T-helper 17 cell (primary cell): ENCODE results near the gene KRT9. TPM values are rescaled to one million over a fixed set of nuclear protein-coding genes. Genes with fewer than 3 reads are reported as not detected.
A peak's percentile ranks its signal among the peaks of the same experiment; 100 is the strongest.
"Not testable (repeated sequence)": the region's sequence is repeated elsewhere in the genome, so short reads cannot be mapped to it uniquely, and the experiment has no call there.

Experiments
- ATAC-seq: fragments of 150-1000 bp; cut with Tn5 transposase; 2 replicates; pipeline ENCODE4 v1.10.0; 2021; ENCODE audit warnings: mild to moderate bottlenecking, moderate library complexity
- DNase-seq, 3 donors: peaks; one replicate each; pipeline versions ENCODE4 v3.0.0 to v3.0.0-alpha.2; 2020 to 2021
- H3K9me3 ChIP-seq: one replicate; pipeline ENCODE4 v1.7.0; 2013; ENCODE audit warnings: low read length, mild to moderate bottlenecking; ENCODE audit not compliant: control insufficient read depth, poor library complexity, severe bottlenecking
- H3K27ac Mint-ChIP-seq: one replicate; pipeline ENCODE4 v1.8.0; 2022; ENCODE audit warnings: mild to moderate bottlenecking, moderate library complexity, mixed read lengths
- H3K27me3 Mint-ChIP-seq: one replicate; pipeline ENCODE4 v1.8.0; 2022; ENCODE audit warnings: mixed read lengths
- H3K36me3 Mint-ChIP-seq: one replicate; pipeline ENCODE4 v1.8.0; 2022; ENCODE audit warnings: low read depth, mixed read lengths
- H3K4me1 Mint-ChIP-seq: one replicate; pipeline ENCODE4 v1.8.0; 2022; ENCODE audit warnings: mild to moderate bottlenecking, mixed read lengths
- H3K4me3 Mint-ChIP-seq: one replicate; pipeline ENCODE4 v1.8.0; 2022; ENCODE audit warnings: mild to moderate bottlenecking, moderate library complexity, mixed read lengths
- total RNA-seq, 4 donors: library from RNA in 2 of 4; stranded (reverse) in 2 of 4; gene quantifications; one replicate each; pipeline ENCODE4 v1.2.3 and lab custom pipeline; 2022 to 2026

KRT9 gene, protein sequence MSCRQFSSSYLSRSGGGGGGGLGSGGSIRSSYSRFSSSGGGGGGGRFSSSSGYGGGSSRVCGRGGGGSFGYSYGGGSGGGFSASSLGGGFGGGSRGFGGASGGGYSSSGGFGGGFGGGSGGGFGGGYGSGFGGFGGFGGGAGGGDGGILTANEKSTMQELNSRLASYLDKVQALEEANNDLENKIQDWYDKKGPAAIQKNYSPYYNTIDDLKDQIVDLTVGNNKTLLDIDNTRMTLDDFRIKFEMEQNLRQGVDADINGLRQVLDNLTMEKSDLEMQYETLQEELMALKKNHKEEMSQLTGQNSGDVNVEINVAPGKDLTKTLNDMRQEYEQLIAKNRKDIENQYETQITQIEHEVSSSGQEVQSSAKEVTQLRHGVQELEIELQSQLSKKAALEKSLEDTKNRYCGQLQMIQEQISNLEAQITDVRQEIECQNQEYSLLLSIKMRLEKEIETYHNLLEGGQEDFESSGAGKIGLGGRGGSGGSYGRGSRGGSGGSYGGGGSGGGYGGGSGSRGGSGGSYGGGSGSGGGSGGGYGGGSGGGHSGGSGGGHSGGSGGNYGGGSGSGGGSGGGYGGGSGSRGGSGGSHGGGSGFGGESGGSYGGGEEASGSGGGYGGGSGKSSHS
- total RNA-seq (not detected), total RNA-seq (lab: John Stamatoyannopoulos, UW) (0 reads per million in 2 donors)

DNA sequence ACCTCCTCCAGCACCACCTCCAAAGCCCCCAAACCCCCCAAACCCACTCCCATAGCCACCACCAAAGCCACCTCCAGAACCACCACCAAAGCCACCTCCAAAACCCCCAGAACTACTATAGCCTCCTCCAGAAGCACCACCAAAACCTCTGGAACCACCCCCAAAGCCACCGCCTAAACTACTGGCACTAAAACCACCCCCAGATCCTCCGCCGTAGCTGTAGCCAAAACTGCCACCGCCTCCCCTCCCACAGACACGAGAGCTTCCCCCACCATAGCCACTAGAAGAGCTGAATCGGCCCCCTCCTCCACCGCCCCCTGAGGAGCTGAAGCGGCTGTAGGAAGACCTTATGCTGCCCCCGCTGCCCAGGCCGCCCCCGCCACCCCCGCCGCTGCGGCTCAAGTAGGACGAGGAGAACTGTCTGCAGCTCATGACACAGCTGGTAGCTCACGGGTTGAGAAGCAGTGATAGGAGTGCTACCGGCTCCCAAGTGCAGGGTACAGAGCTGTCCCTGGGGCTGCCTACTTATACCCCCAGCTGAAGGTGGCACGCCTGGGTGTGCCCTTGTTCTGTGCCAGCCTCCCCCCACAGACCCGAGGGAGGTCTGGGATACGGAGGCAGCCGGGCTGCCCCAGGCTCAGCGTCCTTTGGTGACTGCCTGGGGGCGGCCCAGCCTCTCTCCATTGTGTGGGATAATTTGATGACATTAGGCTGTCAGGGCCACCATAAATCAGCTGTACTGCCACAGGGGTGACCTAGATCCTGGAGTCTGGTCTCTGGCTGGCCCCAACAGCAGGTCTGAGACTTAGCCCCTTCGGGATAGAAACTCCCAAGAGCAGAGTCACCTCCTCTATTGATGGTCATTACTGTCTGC lies at the start of gene KRT9:
Gene KRT9 (minus strand): TSS at position 499 of the 874 bp plus-strand sequence. CDS start 67 bp downstream, at position 432.
- no peak for DNase-seq
- H3K27ac Mint-ChIP-seq, result no peak within 1 kb of the TSS
- no peak for ATAC-seq
- H3K4me1 Mint-ChIP-seq, result peaks cover 3% of the 10 kb centered on the region
- H3K36me3 Mint-ChIP-seq, result no peaks in the 10 kb centered on the region
- H3K9me3 ChIP-seq, result no peaks in the 10 kb centered on the region
- H3K4me3 Mint-ChIP-seq, result no peak within 1 kb of the TSS
- H3K27me3 Mint-ChIP-seq, result peaks cover 39% of the 10 kb centered on the region

DNA sequence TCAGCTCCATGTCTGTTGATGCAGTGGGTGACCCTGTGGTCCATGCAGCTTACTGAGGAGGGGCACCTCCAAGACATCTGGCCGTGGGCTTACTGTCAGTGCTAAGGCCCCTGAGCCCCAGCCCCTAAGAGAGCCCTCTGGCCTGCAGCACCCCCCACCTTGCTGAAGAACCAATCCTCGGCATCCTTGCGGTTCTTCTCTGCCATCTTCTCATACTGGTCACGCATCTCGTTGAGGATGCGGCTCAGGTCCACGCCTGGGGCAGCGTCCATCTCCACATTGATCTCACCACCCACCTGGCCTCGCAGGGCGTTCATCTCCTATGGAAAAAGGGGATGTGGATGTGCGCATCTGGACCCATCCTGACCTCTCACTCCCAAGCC lies 49.6 kb upstream of the KRT9 start:
- ATAC-seq, H3K27ac Mint-ChIP-seq, DNase-seq, H3K4me3 Mint-ChIP-seq, H3K9me3 ChIP-seq, H3K4me1 Mint-ChIP-seq, H3K36me3 Mint-ChIP-seq: not testable (repeated sequence)
- peaks cover 58% of the 10 kb centered on the region for H3K27me3 Mint-ChIP-seq

DNA sequence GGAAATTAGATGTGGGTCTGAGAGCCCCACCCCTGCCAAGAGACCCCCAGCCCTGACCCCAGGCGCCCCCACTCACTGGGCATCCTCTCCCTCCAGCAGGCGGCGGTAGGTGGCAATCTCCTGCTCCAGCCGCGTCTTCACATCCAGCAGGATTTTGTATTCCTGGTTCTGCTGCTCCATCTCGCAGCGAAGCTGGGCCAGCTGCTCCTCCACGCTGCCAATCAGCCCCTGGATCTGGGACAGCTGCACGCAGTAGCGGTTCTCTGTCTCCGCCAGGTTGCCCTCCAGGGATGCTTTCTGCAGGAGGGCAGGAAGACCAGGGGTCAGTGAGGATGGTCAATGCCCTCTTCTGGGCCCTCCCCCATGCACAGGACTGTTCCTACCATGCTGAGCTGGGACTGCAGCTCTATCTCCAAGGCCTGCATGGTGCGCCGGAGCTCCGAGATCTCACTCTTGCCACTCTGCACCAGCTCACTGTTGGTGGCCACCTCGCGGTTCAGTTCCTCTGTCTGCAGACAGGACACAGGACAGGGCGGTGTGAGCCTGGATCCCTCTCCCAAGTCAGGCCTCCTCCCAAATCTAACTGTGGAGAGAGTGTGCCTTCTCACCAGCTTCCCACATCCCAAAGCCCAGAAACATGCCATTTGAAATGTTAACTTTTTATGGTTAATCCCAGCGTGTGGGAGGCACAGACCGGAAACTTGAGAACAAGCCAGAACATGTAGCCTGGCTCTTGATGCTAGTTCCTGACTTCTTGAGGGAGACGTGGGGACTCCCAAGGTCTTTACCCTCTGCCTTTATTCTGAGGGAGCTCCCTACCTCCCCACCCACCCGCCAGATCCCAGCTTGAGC lies 49.0 kb upstream of the KRT9 start:
- H3K9me3 ChIP-seq, result no peaks in the 10 kb centered on the region
- Mint-ChIP-seq H3K36me3 (peaks cover under 1% of the 10 kb centered on the region), H3K27me3 (peaks cover 60% of the 10 kb centered on the region), H3K4me3 (no peak overlapping the region), H3K4me1 (peaks cover 2% of the 10 kb centered on the region), H3K27ac (no peak overlapping the region)
- ATAC-seq (no peak), DNase-seq (no peak)

DNA sequence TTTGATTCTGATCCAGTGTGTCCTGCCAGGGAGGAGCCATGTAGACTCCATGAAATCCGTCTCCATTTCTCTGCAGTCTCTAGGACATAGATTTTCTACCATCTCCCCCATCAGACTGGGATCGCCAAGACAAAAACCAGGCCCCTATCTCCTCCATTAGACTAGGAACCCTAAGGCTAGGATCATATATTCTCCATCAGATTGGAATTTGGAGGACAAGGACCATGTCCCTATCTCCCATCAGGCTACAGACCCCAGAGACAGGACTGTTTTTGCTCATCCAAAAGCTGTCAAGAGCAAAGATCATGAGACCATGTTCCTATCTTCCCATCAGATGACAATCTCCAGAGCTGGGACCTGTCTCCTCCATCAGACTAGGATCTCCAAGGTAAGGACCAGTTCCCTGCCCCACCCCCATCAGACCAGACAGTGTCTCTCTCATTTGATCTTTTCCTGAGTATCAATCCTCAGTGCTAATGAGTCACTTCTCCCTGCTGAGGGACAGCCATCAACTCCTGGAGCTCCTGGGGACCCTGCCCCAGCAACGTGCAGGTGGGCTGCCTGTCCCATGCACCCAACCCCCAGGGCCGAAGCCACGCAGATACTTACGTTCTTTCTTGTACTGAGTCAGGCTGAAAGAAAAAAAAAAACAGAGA lies 48.2 kb upstream of the KRT9 start:
- peaks cover 65% of the 10 kb centered on the region for H3K27me3 Mint-ChIP-seq
- not testable (repeated sequence) for H3K9me3 ChIP-seq, H3K4me3 Mint-ChIP-seq, ATAC-seq, H3K36me3 Mint-ChIP-seq, H3K4me1 Mint-ChIP-seq, DNase-seq, H3K27ac Mint-ChIP-seq

DNA sequence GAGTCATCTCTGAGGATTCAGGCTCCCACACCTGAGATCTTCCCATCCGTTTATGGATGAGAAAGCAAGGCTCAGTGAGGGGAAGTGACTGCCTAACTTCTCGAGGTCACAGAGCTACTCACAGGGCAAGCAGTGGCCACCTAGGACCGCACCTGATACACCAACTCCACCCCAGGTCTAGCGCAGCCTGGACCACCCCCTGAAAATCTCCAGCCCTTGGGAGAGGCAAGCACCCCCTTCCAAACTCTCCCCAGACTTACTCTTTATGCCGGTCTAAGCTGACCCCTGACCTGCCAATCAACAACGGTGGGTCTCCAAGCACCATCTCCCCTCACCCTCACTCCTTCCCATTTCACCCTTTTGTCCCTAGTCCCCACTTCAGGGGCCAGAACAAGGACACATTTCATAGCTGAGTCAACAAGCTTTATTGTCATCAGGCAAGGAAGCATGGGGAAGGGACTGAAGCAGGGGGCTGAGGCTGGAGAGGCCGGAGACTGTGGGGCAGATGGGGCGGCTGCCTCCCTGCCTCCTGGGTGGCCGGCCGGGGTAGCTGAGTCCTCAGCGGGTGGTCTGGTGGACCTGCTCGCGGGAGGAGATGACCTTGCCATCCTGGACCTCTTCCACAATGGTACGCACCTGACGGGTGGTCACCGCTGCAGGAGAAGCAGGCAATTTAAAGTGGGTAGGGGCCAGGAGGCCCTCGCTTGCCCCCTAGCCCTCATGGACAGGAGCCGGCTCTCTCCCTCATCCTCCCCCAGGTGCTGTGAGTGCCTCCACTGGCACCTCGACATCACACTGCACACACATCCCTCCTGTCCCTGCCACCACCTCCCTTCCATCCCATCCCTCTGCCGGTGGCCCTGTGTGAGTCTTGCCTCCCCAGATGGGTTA lies 47.4 kb upstream of the KRT9 start:
- peaks cover 66% of the 10 kb centered on the region for H3K27me3 Mint-ChIP-seq
- H3K4me1 Mint-ChIP-seq, result peaks cover 2% of the 10 kb centered on the region
- H3K27ac Mint-ChIP-seq, result peak overlapping the region; percentile 19
- ATAC-seq, result no peak
- no peak overlapping the region for H3K4me3 Mint-ChIP-seq
- no peaks in the 10 kb centered on the region for H3K36me3 Mint-ChIP-seq
- DNase-seq, result no peak
- H3K9me3 ChIP-seq, result no peaks in the 10 kb centered on the region

DNA sequence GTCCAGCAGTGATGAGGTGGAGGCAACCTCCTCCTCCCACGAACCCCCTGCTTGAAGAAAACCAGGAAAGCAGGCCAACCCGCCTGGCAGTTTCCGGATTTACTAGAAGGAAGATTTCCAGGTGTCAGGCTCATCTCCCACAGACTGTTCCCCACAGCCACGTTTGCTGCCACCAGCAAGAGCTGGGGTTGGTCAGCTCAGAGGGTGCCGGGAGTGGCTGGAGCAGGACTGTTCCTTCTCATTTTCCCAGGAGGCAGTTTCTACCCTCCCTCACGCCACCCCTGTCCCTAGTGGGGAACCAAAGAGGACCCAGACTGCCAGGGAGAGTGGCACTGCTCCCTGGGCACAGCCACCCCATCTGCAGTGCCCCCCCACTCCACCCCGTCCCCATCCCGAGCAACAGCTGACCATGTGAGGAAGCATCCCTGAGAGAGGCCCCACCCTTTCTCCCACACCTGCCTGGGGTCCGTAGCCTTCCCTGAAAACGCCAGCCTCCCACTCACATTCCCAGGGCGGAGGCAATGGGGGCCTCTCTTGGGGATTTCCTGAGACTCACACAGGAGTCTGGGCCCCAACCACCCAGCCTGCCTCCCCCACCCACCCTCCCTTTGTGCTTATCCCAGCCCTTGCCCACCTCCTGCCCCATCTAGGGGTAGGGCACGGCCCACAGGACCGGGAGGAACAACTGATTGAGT lies 46.6 kb upstream of the KRT9 start:
- H3K9me3 ChIP-seq, result no peaks in the 10 kb centered on the region
- H3K36me3 Mint-ChIP-seq, result no peaks in the 10 kb centered on the region
- H3K27ac Mint-ChIP-seq, result no peak overlapping the region
- H3K4me1 Mint-ChIP-seq, result peaks cover 2% of the 10 kb centered on the region
- no peak overlapping the region for H3K4me3 Mint-ChIP-seq
- ATAC-seq (no peak), DNase-seq (no peak)
- peaks cover 70% of the 10 kb centered on the region for H3K27me3 Mint-ChIP-seq

DNA sequence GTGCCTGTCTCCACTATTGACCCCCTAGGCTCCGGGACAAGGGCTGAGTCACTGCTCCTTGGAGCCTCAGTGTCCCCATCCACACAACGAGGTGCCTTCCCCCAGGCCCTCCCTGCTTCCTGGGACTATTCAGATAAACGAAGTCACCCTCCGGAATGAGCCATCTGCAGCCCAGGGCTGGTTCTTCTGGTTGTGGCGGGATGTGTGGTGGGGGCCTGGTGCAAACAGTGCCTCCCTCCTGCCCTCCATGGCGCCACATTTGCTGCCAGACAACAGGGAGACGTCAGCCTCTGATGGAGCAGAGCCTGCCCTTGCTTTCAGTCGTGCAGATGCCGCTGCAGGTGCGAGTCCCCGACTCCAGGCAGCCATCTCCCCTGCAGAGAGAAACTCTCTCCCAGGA lies 45.8 kb upstream of the KRT9 start:
- H3K27ac Mint-ChIP-seq, result no peak overlapping the region
- no peaks in the 10 kb centered on the region for H3K9me3 ChIP-seq
- no peak overlapping the region for H3K4me3 Mint-ChIP-seq
- DNase-seq (no peak), ATAC-seq (no peak)
- H3K27me3 Mint-ChIP-seq, result peaks cover 72% of the 10 kb centered on the region
- no peaks in the 10 kb centered on the region for H3K36me3 Mint-ChIP-seq
- H3K4me1 Mint-ChIP-seq, result peaks cover 2% of the 10 kb centered on the region

DNA sequence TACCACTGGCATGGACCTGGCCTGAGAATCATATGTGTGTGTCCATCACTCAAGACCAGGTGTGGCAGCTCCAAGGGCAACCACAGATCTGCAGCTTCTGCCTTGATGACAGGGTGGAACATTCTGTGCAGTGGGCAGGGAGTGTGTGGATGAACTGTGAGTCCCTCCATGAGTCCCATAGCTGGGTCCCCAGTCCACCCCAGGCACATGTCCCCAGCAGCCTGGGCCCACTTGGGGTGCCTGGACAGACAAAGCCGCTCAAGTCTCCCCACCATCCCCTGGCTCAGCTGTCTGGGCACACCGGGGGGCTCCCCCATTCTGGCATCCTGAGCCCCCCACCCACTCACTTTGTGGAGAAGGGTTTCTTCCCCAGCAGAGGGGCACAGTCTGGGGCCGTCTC lies 45.3 kb upstream of the KRT9 start:
- peaks cover 2% of the 10 kb centered on the region for H3K4me1 Mint-ChIP-seq
- no peak for ATAC-seq
- H3K27ac Mint-ChIP-seq, result no peak overlapping the region
- H3K27me3 Mint-ChIP-seq, result peaks cover 66% of the 10 kb centered on the region
- H3K4me3 Mint-ChIP-seq, result no peak overlapping the region
- DNase-seq, result no peak
- no peaks in the 10 kb centered on the region for H3K36me3 Mint-ChIP-seq
- H3K9me3 ChIP-seq, result no peaks in the 10 kb centered on the region

DNA sequence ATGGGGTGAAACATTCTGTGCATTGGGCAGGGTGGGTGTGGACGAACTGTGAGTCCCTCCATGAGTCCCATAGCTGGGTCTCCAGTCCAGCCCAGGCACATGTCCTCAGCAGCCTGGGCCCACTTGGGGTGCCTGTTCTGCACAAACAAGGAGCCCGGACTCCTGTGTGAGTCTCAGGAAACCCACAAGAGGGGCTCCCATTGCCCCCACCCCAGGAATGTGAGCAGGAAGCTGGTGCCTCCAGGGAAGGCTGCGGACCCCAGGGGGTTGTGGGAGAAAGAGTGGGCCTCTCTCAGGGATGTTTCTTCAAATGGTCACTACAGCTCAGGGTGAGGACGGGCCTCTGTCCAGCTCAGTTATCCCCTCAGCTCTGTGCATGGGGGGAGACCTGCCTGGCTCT lies 44.6 kb upstream of the KRT9 start:
- peaks cover 60% of the 10 kb centered on the region for H3K27me3 Mint-ChIP-seq
- not testable (repeated sequence) for H3K9me3 ChIP-seq, H3K36me3 Mint-ChIP-seq, H3K27ac Mint-ChIP-seq, H3K4me1 Mint-ChIP-seq, H3K4me3 Mint-ChIP-seq, ATAC-seq, DNase-seq

DNA sequence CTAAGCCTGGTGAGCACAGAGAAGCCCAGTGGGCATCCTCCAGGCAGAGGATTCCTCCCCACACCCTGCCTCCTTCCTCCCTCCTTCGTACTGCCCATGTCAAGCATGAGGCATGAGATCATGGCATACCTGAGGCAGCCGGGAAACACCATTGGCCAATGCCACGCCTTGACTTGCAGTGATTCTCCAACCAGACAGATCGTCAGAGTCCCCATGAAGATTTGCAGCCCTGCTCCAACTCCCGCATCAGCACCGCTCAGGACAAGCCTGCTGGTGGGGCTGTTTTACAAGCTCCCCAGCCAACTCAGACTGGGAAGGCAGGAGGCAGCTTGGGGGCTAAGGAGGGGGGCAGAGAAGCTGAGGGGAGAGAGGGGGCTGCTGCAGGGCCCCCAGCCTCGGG lies 43.6 kb upstream of the KRT9 start:
- H3K4me1 Mint-ChIP-seq, result peaks cover 2% of the 10 kb centered on the region
- H3K9me3 ChIP-seq, result no peaks in the 10 kb centered on the region
- no peak overlapping the region for H3K27ac Mint-ChIP-seq
- H3K36me3 Mint-ChIP-seq, result no peaks in the 10 kb centered on the region
- H3K27me3 Mint-ChIP-seq, result peaks cover 60% of the 10 kb centered on the region
- DNase-seq (no peak), ATAC-seq (no peak)
- H3K4me3 Mint-ChIP-seq, result no peak overlapping the region

DNA sequence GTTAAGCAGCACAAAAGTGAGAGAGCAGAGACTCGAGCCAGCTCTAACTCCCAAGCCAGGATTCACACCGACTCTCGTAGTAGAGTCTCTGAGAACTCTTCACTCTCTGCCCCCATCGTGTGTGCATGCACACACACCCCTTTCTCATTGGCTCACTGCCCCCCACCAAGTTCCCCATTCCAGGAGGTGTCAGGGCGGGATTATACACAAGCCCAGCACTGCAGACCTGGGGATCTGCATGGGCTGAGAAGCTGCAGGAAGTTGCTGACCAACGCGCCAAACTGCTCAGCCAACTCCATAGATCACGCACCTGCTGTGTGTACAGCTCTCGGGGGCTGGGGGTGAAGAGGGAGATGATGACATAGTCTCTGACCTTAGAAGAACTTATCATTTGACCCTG lies 42.9 kb upstream of the KRT9 start:
- H3K27me3 Mint-ChIP-seq, result peaks cover 56% of the 10 kb centered on the region
- not testable (repeated sequence) for H3K27ac Mint-ChIP-seq, H3K36me3 Mint-ChIP-seq, ATAC-seq, H3K4me1 Mint-ChIP-seq, H3K9me3 ChIP-seq, DNase-seq, H3K4me3 Mint-ChIP-seq
